ENCODE measurements around the gene TRIM69.

The TRIM69 gene

DNA sequence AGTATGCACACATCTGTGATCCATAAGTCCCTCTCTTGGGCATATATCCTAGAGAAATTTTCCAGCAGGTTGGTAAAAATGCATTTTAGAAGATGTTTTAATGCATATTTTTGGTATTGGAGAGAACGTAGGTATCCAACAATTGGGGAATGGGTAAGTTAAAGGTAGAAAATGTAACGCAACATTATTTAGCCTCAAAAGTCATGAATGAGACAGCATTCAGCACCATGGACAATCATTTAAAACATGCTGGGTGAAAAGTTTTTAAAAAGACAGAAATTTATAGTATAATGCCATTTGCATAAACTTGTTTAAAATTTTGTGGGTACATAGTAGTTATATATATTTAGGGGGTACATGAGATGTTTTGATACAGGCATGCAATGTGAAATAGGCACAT lies 43.4 kb downstream of the TRIM69 start:
- H3K27ac ChIP-seq (ENCODE audit: low read depth, low read length): no peak overlapping the region
- no peak overlapping the region for H3K4me2 ChIP-seq (ENCODE audit: low read length)
- H4K20me1 ChIP-seq (ENCODE audit: control insufficient read depth, insufficient read depth, low read depth, low read length): no peaks in the 10 kb centered on the region
- no peaks in the 10 kb centered on the region for H3F3A ChIP-seq (ENCODE audit: control insufficient read depth, insufficient read depth)
- H3K4me3 ChIP-seq (ENCODE audit: low read length): no peak overlapping the region
- no peaks in the 10 kb centered on the region for H3K36me3 ChIP-seq (ENCODE audit: control insufficient read depth, low read length)
- no peaks in the 10 kb centered on the region for H3K27me3 ChIP-seq (ENCODE audit: control insufficient read depth, low read length)
- no peaks in the 10 kb centered on the region for H3K9me2 ChIP-seq (replicated peaks; ENCODE audit: control insufficient read depth, low read length)
- H3K9me3 ChIP-seq (ENCODE audit: control insufficient read depth, insufficient read depth, low read length): no peaks in the 10 kb centered on the region
- H3K4me1 ChIP-seq (ENCODE audit: control insufficient read depth, low read length): peaks cover 9% of the 10 kb centered on the region
- TF ChIP-seq, protein P1, sequence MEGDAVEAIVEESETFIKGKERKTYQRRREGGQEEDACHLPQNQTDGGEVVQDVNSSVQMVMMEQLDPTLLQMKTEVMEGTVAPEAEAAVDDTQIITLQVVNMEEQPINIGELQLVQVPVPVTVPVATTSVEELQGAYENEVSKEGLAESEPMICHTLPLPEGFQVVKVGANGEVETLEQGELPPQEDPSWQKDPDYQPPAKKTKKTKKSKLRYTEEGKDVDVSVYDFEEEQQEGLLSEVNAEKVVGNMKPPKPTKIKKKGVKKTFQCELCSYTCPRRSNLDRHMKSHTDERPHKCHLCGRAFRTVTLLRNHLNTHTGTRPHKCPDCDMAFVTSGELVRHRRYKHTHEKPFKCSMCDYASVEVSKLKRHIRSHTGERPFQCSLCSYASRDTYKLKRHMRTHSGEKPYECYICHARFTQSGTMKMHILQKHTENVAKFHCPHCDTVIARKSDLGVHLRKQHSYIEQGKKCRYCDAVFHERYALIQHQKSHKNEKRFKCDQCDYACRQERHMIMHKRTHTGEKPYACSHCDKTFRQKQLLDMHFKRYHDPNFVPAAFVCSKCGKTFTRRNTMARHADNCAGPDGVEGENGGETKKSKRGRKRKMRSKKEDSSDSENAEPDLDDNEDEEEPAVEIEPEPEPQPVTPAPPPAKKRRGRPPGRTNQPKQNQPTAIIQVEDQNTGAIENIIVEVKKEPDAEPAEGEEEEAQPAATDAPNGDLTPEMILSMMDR (IDR thresholded peaks at IDR 0.05; ENCODE audit: low read depth, low read length, poor library complexity, severe bottlenecking): no peak
- no peak for TF ChIP-seq EZH2phosphoT487 (IDR thresholded peaks at IDR 0.05; ENCODE audit: borderline replicate concordance, low read length)
- no peaks in the 10 kb centered on the region for H3K79me2 ChIP-seq (ENCODE audit: control insufficient read depth, low read length)

DNA sequence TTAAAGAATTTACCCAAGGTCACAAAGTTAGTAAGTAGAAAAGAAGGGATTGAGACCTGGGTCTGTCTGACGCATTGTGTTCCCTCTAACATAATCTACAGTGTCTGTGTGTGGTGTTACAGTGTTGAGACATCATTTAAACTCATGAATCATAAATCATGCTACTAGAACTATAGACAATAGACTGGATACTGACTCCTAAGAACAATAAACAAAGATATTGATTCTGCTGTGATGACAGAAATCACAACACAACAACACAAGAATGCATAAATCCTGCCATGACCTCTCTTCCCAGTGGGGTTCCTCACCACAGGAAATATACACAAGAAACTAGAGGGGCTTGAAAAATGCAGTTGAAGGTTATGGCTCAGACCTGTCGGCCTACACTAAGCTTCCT lies 44.3 kb downstream of the TRIM69 start:
- no peaks in the 10 kb centered on the region for H3K27me3 ChIP-seq (ENCODE audit: control insufficient read depth, low read length)
- no peaks in the 10 kb centered on the region for H3K9me3 ChIP-seq (ENCODE audit: control insufficient read depth, insufficient read depth, low read length)
- no peaks in the 10 kb centered on the region for H3K36me3 ChIP-seq (ENCODE audit: control insufficient read depth, low read length)
- no peak overlapping the region for H3K4me2 ChIP-seq (ENCODE audit: low read length)
- H3K27ac ChIP-seq (ENCODE audit: low read depth, low read length): no peak overlapping the region
- H3K4me1 ChIP-seq (ENCODE audit: control insufficient read depth, low read length): peaks cover 9% of the 10 kb centered on the region
- H3K79me2 ChIP-seq (ENCODE audit: control insufficient read depth, low read length): no peaks in the 10 kb centered on the region
- no peaks in the 10 kb centered on the region for H3F3A ChIP-seq (ENCODE audit: control insufficient read depth, insufficient read depth)
- no peaks in the 10 kb centered on the region for H3K9me2 ChIP-seq (replicated peaks; ENCODE audit: control insufficient read depth, low read length)
- H3K4me3 ChIP-seq (ENCODE audit: low read length): no peak overlapping the region
- TF ChIP-seq, protein P1 (IDR thresholded peaks at IDR 0.05; ENCODE audit: low read depth, low read length, poor library complexity, severe bottlenecking): no peak
- no peak for TF ChIP-seq EZH2phosphoT487 (IDR thresholded peaks at IDR 0.05; ENCODE audit: borderline replicate concordance, low read length)
- H4K20me1 ChIP-seq (ENCODE audit: control insufficient read depth, insufficient read depth, low read depth, low read length): no peaks in the 10 kb centered on the region

DNA sequence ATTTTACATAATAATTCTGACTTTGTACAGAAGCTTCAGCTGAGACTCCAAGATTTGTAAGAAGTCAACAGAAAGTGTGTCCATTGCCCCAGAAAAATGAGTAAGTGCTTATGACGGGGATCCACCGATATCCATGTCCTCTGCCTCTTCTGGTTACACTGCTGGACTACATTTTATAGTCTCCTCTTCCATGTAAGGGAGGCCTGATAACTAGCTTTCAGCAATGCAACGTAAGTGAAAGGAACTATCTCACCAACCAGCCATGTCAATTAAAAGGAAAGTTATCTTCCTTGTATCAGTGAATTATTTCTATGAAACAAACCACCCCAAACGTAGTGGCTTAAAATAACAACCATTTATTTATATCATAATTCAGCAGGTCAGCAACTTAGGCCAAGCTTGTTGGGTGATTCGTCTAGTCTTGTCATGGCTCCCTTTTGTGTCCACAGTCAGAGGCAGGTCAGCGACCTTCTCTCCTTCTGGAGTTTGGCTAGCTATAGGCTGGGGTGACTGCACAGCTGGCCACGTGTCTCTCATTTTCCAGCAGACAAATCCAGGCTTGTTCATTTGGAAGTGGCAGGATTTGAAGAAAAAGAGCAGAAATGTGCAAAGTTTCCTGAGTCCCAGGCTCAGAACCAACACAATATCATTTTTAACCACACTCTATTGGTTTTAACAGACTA lies 44.9 kb downstream of the TRIM69 start:
- no peak overlapping the region for H3K27ac ChIP-seq (ENCODE audit: low read depth, low read length)
- H3K79me2 ChIP-seq (ENCODE audit: control insufficient read depth, low read length): no peaks in the 10 kb centered on the region
- no peak overlapping the region for H3K4me2 ChIP-seq (ENCODE audit: low read length)
- no peaks in the 10 kb centered on the region for H3K9me2 ChIP-seq (replicated peaks; ENCODE audit: control insufficient read depth, low read length)
- H3K9me3 ChIP-seq (ENCODE audit: control insufficient read depth, insufficient read depth, low read length): no peaks in the 10 kb centered on the region
- peaks cover 4% of the 10 kb centered on the region for H3K4me1 ChIP-seq (ENCODE audit: control insufficient read depth, low read length)
- H3K36me3 ChIP-seq (ENCODE audit: control insufficient read depth, low read length): no peaks in the 10 kb centered on the region
- no peaks in the 10 kb centered on the region for H3K27me3 ChIP-seq (ENCODE audit: control insufficient read depth, low read length)
- H3F3A ChIP-seq (ENCODE audit: control insufficient read depth, insufficient read depth): no peaks in the 10 kb centered on the region
- no peaks in the 10 kb centered on the region for H4K20me1 ChIP-seq (ENCODE audit: control insufficient read depth, insufficient read depth, low read depth, low read length)
- H3K4me3 ChIP-seq (ENCODE audit: low read length): no peak overlapping the region
- TF ChIP-seq, protein P1 (IDR thresholded peaks at IDR 0.05; ENCODE audit: low read depth, low read length, poor library complexity, severe bottlenecking): no peak
- no peak for TF ChIP-seq EZH2phosphoT487 (IDR thresholded peaks at IDR 0.05; ENCODE audit: borderline replicate concordance, low read length)

Data from DOHH2 (cell line).